ENCODE results near the gene KRTAP5-3. TPM values are rescaled to one million over a fixed set of nuclear protein-coding genes. Genes with fewer than 3 reads are reported as not detected.

The KRTAP5-3 gene
- total and polyA plus RNA-seq, 2 donors (not counting 1 experiment from before 2014, with no cell fraction given) = not detected

DNA sequence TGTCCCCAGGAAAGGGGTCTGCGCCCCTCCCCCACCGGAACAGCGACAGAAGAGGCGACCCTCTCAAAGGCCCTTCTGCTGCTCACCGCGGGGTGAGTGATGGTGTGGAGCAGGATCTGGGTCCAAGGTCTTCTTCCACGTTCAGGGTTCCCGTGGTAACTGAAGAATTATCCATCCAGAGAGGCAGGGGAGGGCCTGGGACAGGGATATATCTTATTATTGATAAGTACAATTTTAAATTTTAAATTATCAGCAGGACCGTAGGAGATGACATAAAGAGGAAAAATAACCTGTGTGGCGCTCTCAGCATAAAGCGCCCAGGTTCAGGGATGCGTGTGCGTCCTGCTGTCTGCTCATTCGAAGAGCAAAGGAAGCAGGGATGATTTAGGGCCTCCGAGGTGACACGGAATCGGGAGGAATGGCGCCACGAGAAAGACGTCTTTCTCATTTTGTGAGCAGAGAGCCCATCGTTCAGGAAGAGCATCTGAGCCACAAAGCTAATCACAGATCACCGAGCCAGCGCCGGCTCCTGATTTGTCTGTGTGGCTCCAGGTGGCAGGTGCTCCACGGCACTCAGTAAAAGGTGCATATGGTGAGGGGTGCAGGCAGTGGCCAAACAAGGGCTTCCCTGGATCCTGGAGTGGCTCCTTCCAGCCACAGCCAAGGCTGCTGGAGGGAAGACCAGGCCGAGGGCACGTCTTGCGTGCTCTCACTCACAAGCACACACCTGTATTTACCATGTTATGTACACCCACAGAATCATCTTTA lies 40.6 kb upstream of the KRTAP5-3 start:
- WGBS (ENCODE audit: insufficient coverage) = 91% methylated on average over 23 of the region's 28 CpGs
- Mint-ChIP-seq H3K4me3 (no peak overlapping the region), H3K27me3 (peaks cover 22% of the 10 kb centered on the region), H3K4me1 (no peaks in the 10 kb centered on the region), H3K27ac (no peak overlapping the region), H3K9me3 (ENCODE audit: insufficient read depth) (no peaks in the 10 kb centered on the region)
- Histone ChIP-seq H3K4me3 (ENCODE audit: control extremely low read depth in 1 of 5, extremely low read depth in 1 of 5, insufficient read depth in 1 of 5, low read depth in 2 of 5, low read length in 4 of 5) (no peak overlapping the region), H3K9me3 (ENCODE audit: control extremely low read depth in 1 of 3, control insufficient read depth in 2 of 3, insufficient read depth in 1 of 3, low read length in 2 of 3) (no peaks in the 10 kb centered on the region), H3K79me2 (ENCODE audit: control insufficient read depth, insufficient read depth, low read length) (no peaks in the 10 kb centered on the region), H3K9ac (ENCODE audit: low read length) (no peak overlapping the region), H3K27ac (ENCODE audit: low read length in 2 of 2) (no peak overlapping the region), H3K27me3 (replicated peaks in 1 of 4; ENCODE audit: control extremely low read depth in 1 of 4, control insufficient read depth in 3 of 4, insufficient read depth in 4 of 4, low read length in 3 of 4) (peaks cover 0 to 12% (median 4%) of the 10 kb centered on the region in 4 experiments), H2AFZ (ENCODE audit: insufficient read depth, low read depth, low read length, poor library complexity, severe bottlenecking) (no peak overlapping the region), H3K36me3 (replicated peaks in 1 of 2; ENCODE audit: control extremely low read depth in 1 of 2, control insufficient read depth in 1 of 2, extremely low read depth in 1 of 2, insufficient read depth in 2 of 2, low read length in 1 of 2) (no peaks in the 10 kb centered on the region), H3K4me2 (replicated peaks; ENCODE audit: low read depth, low read length, poor library complexity, severe bottlenecking) (no peak overlapping the region), H4K20me1 (ENCODE audit: control insufficient read depth, insufficient read depth, low read length, poor library complexity, severe bottlenecking) (no peaks in the 10 kb centered on the region), H3K4me1 (ENCODE audit: control insufficient read depth in 2 of 2, insufficient read depth in 2 of 2, low read length in 2 of 2) (peaks cover 0 to 6% of the 10 kb centered on the region in 2 donors)
- ATAC-seq (ENCODE audit: low read depth) (no peak), DNase-seq (no peak)
- POLR2A ChIA-PET = no interaction called here
- TF ChIP-seq EZH2 (IDR thresholded peaks at IDR 0.05; ENCODE audit: borderline replicate concordance, insufficient read depth, low read depth, low read length, poor library complexity, severe bottlenecking) (no peak), CTCF (IDR thresholded peaks at IDR 0.05) (no peak)
- CTCF ChIA-PET = interaction anchor here (1.0 to 1.6 kb wide), 3 partner anchors 8 to 352 kb away, joined by 3 to 4 read pairs (median 3); no protein-coding TSS in a partner anchor
- intact Hi-C loops (cut with micrococcal nuclease) = no loop called here
